Spinal cord (tissue), 4 donors: ENCODE measurements around the gene NXPE1. TPM values are rescaled to one million over a fixed set of nuclear protein-coding genes. Genes with fewer than 3 reads are reported as not detected.

Experiments
- polyA plus RNA-seq, 2 donors: library from polyadenylated mRNA; unstranded; fragments of 120-200 nt; gene quantifications; one replicate each; pipeline ENCODE4 v1.2.1, GENCODE V29; 2013; ENCODE audit not compliant: insufficient read length in 2 of 2
- small RNA-seq: library from RNA; depleted of rRNA; stranded (forward); fragments of <200 nt; gene quantifications from one replicate; pipeline ENCODE3, GENCODE V24; 2014; ENCODE audit warnings: low replicate concordance
- total RNA-seq, 2 donors: library from RNA; depleted of rRNA in 1 of 2; stranded (reverse); fragments of 120-200 nt in 1 of 2; fragments of >200 nt in 1 of 2; gene quantifications; one replicate each; pipeline versions ENCODE4 v1.2.3 to v1.2.4, GENCODE V29; 2013 to 2014

NXPE1 gene
- total and polyA plus RNA-seq, 4 donors, result not detected

Small RNAs within 50 kb of the gene (small RNA-seq; reads per million reads assigned to genes)
- gene RF01210, result not detected

Other genes with a start within 250 kb of the NXPE1 start
- gene C11orf71, start 159.4 kb downstream of the NXPE1 start, total RNA-seq, result 10 to 100 TPM; 11.5 to 14.3 TPM
- gene C11orf71, start 159.4 kb downstream of the NXPE1 start, polyA plus RNA-seq, result 10 to 100 TPM; 18.5 to 23.4 TPM
- gene RBM7, start 159.2 kb downstream of the NXPE1 start, total RNA-seq, result 10 to 100 TPM; 29.9 to 42.6 TPM
- gene RBM7, start 159.2 kb downstream of the NXPE1 start, polyA plus RNA-seq, result 10 to 100 TPM; 27.9 to 33.8 TPM
- 10 to 100 TPM; 69.2 to 76.1 TPM for gene REXO2, start 120.4 kb downstream of the NXPE1 start, total RNA-seq
- gene REXO2, start 120.4 kb downstream of the NXPE1 start, polyA plus RNA-seq, result 10 to 100 TPM; 65.4 to 71.1 TPM
- not detected for gene NXPE4, start 35.9 kb upstream of the NXPE1 start, total RNA-seq
- gene NXPE4, start 35.9 kb upstream of the NXPE1 start, polyA plus RNA-seq, result under 1 TPM in 1 of 2 donors, not detected in 1; 0.12 TPM
- under 1 TPM; 0.50 to 0.89 TPM for gene NXPE2, start 118.6 kb upstream of the NXPE1 start, total RNA-seq
- gene NXPE2, start 118.6 kb upstream of the NXPE1 start, polyA plus RNA-seq, result under 1 TPM; 0.47 to 0.54 TPM